Endothelial cell of umbilical vein (primary cell): Measurements from ENCODE around the gene GAA. TPM values are rescaled to one million over a fixed set of nuclear protein-coding genes. Genes with fewer than 3 reads are reported as not detected.
A peak's percentile ranks its signal among the peaks of the same experiment; 100 is the strongest.

Source experiments
- BruUV-seq: library from RNA; stranded (reverse); fragments of 400-500 nt; replicated peaks from 2 replicates; lab custom pipeline; 2021; lab: Mats Ljungman, UMichigan
- CTCF ChIA-PET: fragments of 300-600, 350-600 bp; sonication (Branson Sonifier 250); formaldehyde crosslinking; loops from one replicate; lab custom pipeline; 2021; ENCODE audit warnings: antibody characterized with exemption, inconsistent platforms; lab: Charles Lee
- POLR2A ChIA-PET: fragments of 300-600, 350-600 bp; sonication (Branson Sonifier 250); formaldehyde crosslinking; loops from one replicate; lab custom pipeline; 2021; ENCODE audit warnings: antibody characterized with exemption, inconsistent platforms; lab: Charles Lee
- DNase-seq: peaks from one replicate; pipeline ENCODE4 v3.0.0-alpha.2; 2011; ENCODE audit warnings: low read depth, low spot score
- FAIRE-seq: peaks from 2 replicates; lab custom pipeline; 2011; peaks lifted over from hg19 to GRCh38; lab: Jason Lieb, UNC
- H2AFZ ChIP-seq: 2 replicates; pipeline ENCODE4 v1.6.0; 2012; ENCODE audit warnings: low read depth, low read length, control low read depth, inconsistent platforms
- H3K27ac ChIP-seq: 2 replicates; pipeline ENCODE4 v1.5.1; 2011; ENCODE audit warnings: low read depth, mild to moderate bottlenecking, control low read depth, low read length, moderate library complexity; ENCODE audit not compliant: insufficient read depth
- H3K27me3 ChIP-seq, 2 experiments: 2 replicates each; pipeline versions ENCODE4 v1.6.0 to v1.6.1; 2011; ENCODE audit warnings: low read length in 2 of 2, mixed read lengths in 1 of 2; ENCODE audit not compliant: control insufficient read depth in 2 of 2, insufficient read depth in 2 of 2
- H3K36me3 ChIP-seq, 2 experiments: 2 replicates in 1 of 2; 3 replicates in 1 of 2; pipeline ENCODE4 v1.5.1; 2011; ENCODE audit warnings: low read length in 2 of 2, mild to moderate bottlenecking in 1 of 2, moderate library complexity in 1 of 2; ENCODE audit not compliant: control insufficient read depth in 2 of 2, insufficient read depth in 2 of 2; ENCODE audit errors: extremely low read depth in 1 of 2
- H3K4me1 ChIP-seq: 3 replicates; pipeline ENCODE4 v1.5.1; 2011; ENCODE audit warnings: mild to moderate bottlenecking, low read length; ENCODE audit not compliant: control insufficient read depth, insufficient read depth; ENCODE audit errors: extremely low read depth
- H3K4me2 ChIP-seq: 2 replicates; pipeline ENCODE4 v1.6.1; 2011; ENCODE audit warnings: low read length, control low read depth, mixed read lengths; ENCODE audit not compliant: insufficient read depth
- H3K4me3 ChIP-seq, 3 experiments: fragments of 200-600 bp in 1 of 3; sonication (generic), shearing (Covaris generic) in 1 of 3; replicated peaks in 1 of 3; 2 replicates each; pipeline ENCODE4 v1.5.1; 2011 to 2016; ENCODE audit warnings: control low read depth in 3 of 3, low read length in 3 of 3, mild to moderate bottlenecking in 2 of 3, inconsistent platforms in 1 of 3, low read depth in 1 of 3, moderate library complexity in 1 of 3; ENCODE audit not compliant: insufficient read depth in 1 of 3
- H3K79me2 ChIP-seq: 2 replicates; pipeline ENCODE4 v1.6.0; 2012; ENCODE audit warnings: low read length, inconsistent platforms; ENCODE audit not compliant: control insufficient read depth, insufficient read depth
- H3K9ac ChIP-seq: replicated peaks from 2 replicates; pipeline ENCODE3; 2011; ENCODE audit warnings: low read length, control low read depth; ENCODE audit not compliant: insufficient read depth; ENCODE audit errors: extremely low read depth
- H3K9me1 ChIP-seq: replicated peaks from 3 replicates; pipeline ENCODE4 v1.6.0; 2011; ENCODE audit warnings: mild to moderate bottlenecking, low read length; ENCODE audit not compliant: control insufficient read depth, insufficient read depth; ENCODE audit errors: extremely low read depth
- H3K9me3 ChIP-seq: replicated peaks from 2 replicates; pipeline ENCODE4 v1.5.1; 2012; ENCODE audit warnings: low read length, inconsistent platforms; ENCODE audit not compliant: control insufficient read depth, insufficient read depth
- H4K20me1 ChIP-seq: replicated peaks from 2 replicates; pipeline ENCODE3; 2011; ENCODE audit warnings: mild to moderate bottlenecking, low read length; ENCODE audit not compliant: control insufficient read depth, insufficient read depth; ENCODE audit errors: extremely low read depth
- EZH2 ChIP-seq: IDR thresholded peaks from 2 replicates; pipeline ENCODE4 v1.6.1; 2012; ENCODE audit warnings: borderline replicate concordance, low read depth, mild to moderate bottlenecking, moderate library complexity, low read length, inconsistent platforms; ENCODE audit not compliant: severe bottlenecking
- FOS ChIP-seq: IDR thresholded peaks from 2 replicates; pipeline ENCODE4 v1.6.1; 2011; ENCODE audit warnings: mild to moderate bottlenecking, low read length, moderate library complexity, borderline replicate concordance; ENCODE audit not compliant: insufficient read depth
- JUN ChIP-seq: IDR thresholded peaks from 2 replicates; pipeline ENCODE4 v1.6.1; 2011; ENCODE audit warnings: borderline replicate concordance, low read depth; ENCODE audit not compliant: insufficient read length, insufficient read depth
- MYC ChIP-seq: IDR thresholded peaks from one replicate; pipeline ENCODE4 v1.6.1; 2011; ENCODE audit warnings: mild to moderate bottlenecking, low read depth, low read length
- POLR2A ChIP-seq: IDR thresholded peaks from 2 replicates; pipeline ENCODE4 v1.6.1; 2012; ENCODE audit warnings: low read depth, mild to moderate bottlenecking, control low read depth, low read length
- dilution Hi-C: fragments of 300-500 bp; cut with MboI; formaldehyde crosslinking; loops from one replicate; pipeline ENCODE4 v1.15.0; 2019; ENCODE audit warnings: low sequenced_read_pairs; ENCODE audit not compliant: extremely low pct_ligation_motif_present
- intact Hi-C: fragments of 100-400 bp; cut with micrococcal nuclease; formaldehyde crosslinking; loops from one replicate; pipeline ENCODE4 v1.10.0; 2022
- polyA plus RNA-seq, 4 experiments: library from polyadenylated mRNA; depleted of rRNA in 3 of 4; stranded (reverse) in 3 of 4; unstranded in 1 of 4; fragments of >200 nt; gene quantifications; 2 replicates each; pipeline versions ENCODE4 v1.2.1 to v1.2.3, GENCODE V29; 2011 to 2012; ENCODE audit warnings: missing spikeins in 1 of 4
- total RNA-seq: library from RNA; stranded (reverse); gene quantifications from 2 replicates; pipeline ENCODE4 v1.2.3, GENCODE V29; 2021
- TF ChIP-seq, protein P1 (sequence below): IDR thresholded peaks from 2 replicates; pipeline ENCODE4 v1.6.1; 2011; ENCODE audit not compliant: insufficient read depth, insufficient read length
- TF ChIP-seq, protein P2 (sequence below), 2 donors: IDR thresholded peaks; 1 replicate in 1 of 2; 2 replicates in 1 of 2; pipeline ENCODE4 v1.5.1; 2011; ENCODE audit warnings: low read length in 2 of 2, mild to moderate bottlenecking in 2 of 2, moderate library complexity in 2 of 2, control low read depth in 1 of 2, inconsistent platforms in 1 of 2, low read depth in 1 of 2; ENCODE audit not compliant: insufficient read depth in 1 of 2; ENCODE audit errors: extremely low read depth in 1 of 2

The GAA gene
- total and polyA plus RNA-seq, 2 donors (not counting 3 experiments of a cell fraction or from before 2014, with no cell fraction given) = 26.3 to 49.7 TPM

DNA sequence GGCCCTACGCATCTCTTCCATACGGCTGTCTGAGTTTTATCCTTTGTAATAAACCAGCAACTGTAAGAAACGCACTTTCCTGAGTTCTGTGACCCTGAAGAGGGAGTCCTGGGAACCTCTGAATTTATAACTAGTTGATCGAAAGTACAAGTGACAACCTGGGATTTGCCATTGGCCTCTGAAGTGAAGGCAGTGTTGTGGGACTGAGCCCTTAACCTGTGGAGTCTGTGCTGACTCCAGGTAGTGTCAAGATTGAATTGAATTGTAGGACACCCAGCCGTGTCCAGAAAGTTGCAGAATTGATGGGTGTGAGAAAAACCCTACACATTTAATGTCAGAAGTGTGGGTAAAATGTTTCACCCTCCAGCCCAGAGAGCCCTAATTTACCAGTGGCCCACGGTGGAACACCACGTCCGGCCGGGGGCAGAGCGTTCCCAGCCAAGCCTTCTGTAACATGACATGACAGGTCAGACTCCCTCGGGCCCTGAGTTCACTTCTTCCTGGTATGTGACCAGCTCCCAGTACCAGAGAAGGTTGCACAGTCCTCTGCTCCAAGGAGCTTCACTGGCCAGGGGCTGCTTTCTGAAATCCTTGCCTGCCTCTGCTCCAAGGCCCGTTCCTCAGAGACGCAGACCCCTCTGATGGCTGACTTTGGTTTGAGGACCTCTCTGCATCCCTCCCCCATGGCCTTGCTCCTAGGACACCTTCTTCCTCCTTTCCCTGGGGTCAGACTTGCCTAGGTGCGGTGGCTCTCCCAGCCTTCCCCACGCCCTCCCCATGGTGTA is 1.5 kb downstream of the GAA start:
- POLR2A ChIA-PET = no interaction called here
- no peaks in the 10 kb centered on the region for H3K27me3 ChIP-seq
- FAIRE-seq = no peak
- no TSS peak for BruUV-seq
- intact Hi-C loops = loop anchor here (1.0 to 10.0 kb wide), 2 partner anchors 44 to 262 kb away; partner anchors contain the start of gene EIF4A3
- no peak overlapping the region for H3K4me3 ChIP-seq
- dilution Hi-C loops = no loop called here
- no peak overlapping the region for H2AFZ ChIP-seq
- TF ChIP-seq, protein P1, sequence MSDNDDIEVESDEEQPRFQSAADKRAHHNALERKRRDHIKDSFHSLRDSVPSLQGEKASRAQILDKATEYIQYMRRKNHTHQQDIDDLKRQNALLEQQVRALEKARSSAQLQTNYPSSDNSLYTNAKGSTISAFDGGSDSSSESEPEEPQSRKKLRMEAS = no peak
- TF ChIP-seq JUN (no peak), POLR2A (no peak), MYC (no peak), FOS (no peak), EZH2 (no peak)
- TF ChIP-seq, protein P2, sequence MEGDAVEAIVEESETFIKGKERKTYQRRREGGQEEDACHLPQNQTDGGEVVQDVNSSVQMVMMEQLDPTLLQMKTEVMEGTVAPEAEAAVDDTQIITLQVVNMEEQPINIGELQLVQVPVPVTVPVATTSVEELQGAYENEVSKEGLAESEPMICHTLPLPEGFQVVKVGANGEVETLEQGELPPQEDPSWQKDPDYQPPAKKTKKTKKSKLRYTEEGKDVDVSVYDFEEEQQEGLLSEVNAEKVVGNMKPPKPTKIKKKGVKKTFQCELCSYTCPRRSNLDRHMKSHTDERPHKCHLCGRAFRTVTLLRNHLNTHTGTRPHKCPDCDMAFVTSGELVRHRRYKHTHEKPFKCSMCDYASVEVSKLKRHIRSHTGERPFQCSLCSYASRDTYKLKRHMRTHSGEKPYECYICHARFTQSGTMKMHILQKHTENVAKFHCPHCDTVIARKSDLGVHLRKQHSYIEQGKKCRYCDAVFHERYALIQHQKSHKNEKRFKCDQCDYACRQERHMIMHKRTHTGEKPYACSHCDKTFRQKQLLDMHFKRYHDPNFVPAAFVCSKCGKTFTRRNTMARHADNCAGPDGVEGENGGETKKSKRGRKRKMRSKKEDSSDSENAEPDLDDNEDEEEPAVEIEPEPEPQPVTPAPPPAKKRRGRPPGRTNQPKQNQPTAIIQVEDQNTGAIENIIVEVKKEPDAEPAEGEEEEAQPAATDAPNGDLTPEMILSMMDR (IDR thresholded peaks at IDR 0.05; ENCODE audit: extremely low read depth in 1 of 2, insufficient read depth in 1 of 2, low read depth in 1 of 2, low read length in 2 of 2) = no peak
- H4K20me1 ChIP-seq = no peaks in the 10 kb centered on the region
- DNase-seq = no peak
- H3K4me1 ChIP-seq = peaks cover 10% of the 10 kb centered on the region
- H3K36me3 ChIP-seq = no peaks in the 10 kb centered on the region
- H3K27ac ChIP-seq = no peak overlapping the region
- no peak overlapping the region for H3K9ac ChIP-seq
- H3K9me1 ChIP-seq = no peaks in the 10 kb centered on the region
- no peaks in the 10 kb centered on the region for H3K9me3 ChIP-seq
- peak overlapping the region; percentile 55 for H3K4me2 ChIP-seq
- CTCF ChIA-PET = interaction anchor here (1.7 kb wide), 1 partner anchor 11 kb away, joined by 15 read pairs; no protein-coding TSS in a partner anchor
- H3K79me2 ChIP-seq = no peaks in the 10 kb centered on the region
